ENCODE data around the gene BRD4.
A peak's percentile ranks its signal among the peaks of the same experiment; 100 is the strongest.

Gene BRD4

DNA sequence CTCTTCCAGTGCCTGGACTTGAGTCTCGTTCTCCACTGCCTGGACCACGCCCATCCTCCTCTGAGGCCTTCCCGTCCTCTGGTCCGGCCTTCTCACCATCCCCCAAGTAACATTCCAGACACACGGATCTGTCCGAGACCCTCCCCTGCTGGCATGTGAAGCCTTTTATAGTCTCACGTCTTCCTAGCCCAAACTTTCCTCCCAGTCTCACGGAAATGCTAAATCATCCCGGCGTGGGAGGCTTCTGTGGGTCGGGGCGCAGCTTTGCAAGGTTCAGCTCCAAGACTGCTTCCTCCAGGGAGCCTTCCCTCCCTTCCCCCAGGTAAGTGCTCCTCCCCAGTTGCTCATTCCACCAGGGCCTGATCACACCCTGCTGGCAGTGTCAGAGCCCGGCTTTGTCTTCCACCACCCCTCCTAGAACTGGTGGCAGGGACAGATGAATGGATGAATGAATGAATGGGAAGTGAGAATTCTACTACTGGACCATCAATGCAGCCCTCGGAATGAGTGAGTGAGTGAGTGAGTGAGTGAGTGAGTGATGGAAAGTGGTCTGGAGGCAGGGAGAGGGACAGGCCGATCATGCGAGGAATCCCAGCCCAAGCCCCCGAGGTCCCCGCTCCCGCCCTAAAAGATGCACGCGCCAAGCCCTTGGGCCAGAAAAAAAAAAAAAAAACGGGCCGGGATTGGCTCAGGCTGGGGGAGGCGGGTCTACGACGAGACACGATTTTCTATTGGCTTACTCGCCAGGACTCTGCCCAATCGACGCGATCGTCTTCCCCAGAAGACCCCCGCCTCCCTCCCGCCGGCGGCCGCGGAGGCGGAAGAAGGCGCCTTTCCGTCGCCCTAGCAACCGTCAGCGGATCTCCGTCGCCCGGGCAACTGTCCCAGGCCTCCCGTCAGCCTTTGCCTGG, 109.3 kb downstream of the BRD4 start:
- Histone ChIP-seq H3K36me3 (ENCODE audit: insufficient read depth, low read length) (no peaks in the 10 kb centered on the region; the same call in 1 of the 2 replicates), H3K4me1 (ENCODE audit: insufficient read depth, low read length) (no peaks in the 10 kb centered on the region; the same call in 1 of the 2 replicates), H3K9ac (ENCODE audit: low read depth, low read length) (peak overlapping the region; percentile 83), H3K9me3 (ENCODE audit: control insufficient read depth, insufficient read depth, low read length) (no peaks in the 10 kb centered on the region)

DNA sequence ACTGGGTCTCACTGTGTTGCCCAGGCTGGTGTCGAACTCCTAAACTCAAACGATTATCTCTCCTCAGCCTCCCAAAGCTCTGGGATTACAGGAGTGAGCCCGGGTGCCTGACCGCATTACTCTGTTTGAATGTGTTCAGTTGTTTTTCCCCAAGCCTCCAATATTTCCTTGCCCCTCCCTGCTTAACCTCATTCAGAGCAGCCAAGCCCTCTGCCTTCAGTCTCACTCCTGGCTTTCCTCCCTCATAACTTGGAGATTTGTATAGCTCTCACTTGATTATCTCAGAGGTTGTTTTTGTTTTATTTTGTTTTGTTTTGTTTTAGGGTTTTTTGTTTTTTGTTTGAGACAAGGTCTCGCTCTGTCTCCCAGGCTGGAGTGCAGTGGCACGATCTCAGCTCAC, 111.5 kb downstream of the BRD4 start:
- Histone ChIP-seq H3K9me3 (ENCODE audit: control insufficient read depth, insufficient read depth, low read length) (no peaks in the 10 kb centered on the region), H3K36me3 (ENCODE audit: insufficient read depth, low read length) (no peaks in the 10 kb centered on the region), H3K9ac (ENCODE audit: low read depth, low read length) (no peak overlapping the region), H3K4me1 (ENCODE audit: insufficient read depth, low read length) (no peaks in the 10 kb centered on the region; the same call in 1 of the 2 replicates)

DNA sequence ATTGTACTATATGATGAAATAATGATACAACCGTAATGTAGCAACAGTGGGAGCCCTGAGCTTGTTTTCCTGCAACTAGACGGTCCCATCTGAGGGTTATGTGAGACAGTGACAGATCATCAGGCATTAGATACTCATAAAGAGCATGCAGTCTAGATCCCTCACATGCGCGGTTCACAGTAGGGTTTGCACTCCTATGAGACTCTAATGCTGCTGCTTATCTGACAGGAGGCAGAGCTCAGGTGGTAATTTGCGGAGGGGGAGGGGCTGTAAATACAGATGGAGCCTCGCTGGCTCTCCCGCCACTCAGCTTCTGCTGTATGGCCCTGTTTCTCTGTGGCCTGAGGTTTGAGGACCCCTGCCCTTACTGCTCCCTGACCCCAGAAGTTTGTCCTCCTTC, 113.8 kb downstream of the BRD4 start:
- H3K9me3 ChIP-seq (ENCODE audit: control insufficient read depth, insufficient read depth, low read length), result no peaks in the 10 kb centered on the region
- H3K36me3 ChIP-seq (ENCODE audit: insufficient read depth, low read length), result no peaks in the 10 kb centered on the region
- H3K9ac ChIP-seq (ENCODE audit: low read depth, low read length), result no peak overlapping the region
- no peaks in the 10 kb centered on the region; the same call in 1 of the 2 replicates for H3K4me1 ChIP-seq (ENCODE audit: insufficient read depth, low read length)

DNA sequence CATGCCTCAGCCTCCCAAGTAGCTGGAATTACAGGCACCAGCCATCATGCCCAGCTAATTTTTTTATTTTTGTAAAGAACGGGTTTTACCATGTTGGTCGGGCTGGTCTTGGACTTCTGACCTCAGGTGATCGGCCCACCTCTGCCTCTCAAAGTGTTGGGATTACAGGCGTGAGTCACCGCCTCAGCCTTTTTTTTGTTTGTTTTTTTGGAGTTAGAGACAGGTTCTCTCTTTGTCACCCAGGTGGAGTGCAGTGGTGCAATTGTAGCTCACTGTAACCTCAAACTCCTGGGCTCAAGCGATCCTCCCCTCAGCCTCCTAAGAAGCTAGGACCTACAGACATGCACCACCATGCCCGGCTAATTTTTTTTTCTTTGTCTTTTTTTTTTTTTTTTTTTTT, 116.0 kb downstream of the BRD4 start:
- Histone ChIP-seq H3K9me3 (ENCODE audit: control insufficient read depth, insufficient read depth, low read length) (no peaks in the 10 kb centered on the region), H3K36me3 (ENCODE audit: insufficient read depth, low read length) (no peaks in the 10 kb centered on the region), H3K4me1 (ENCODE audit: insufficient read depth, low read length) (no peaks in the 10 kb centered on the region; the same call in 1 of the 2 replicates), H3K9ac (ENCODE audit: low read depth, low read length) (no peak overlapping the region)

DNA sequence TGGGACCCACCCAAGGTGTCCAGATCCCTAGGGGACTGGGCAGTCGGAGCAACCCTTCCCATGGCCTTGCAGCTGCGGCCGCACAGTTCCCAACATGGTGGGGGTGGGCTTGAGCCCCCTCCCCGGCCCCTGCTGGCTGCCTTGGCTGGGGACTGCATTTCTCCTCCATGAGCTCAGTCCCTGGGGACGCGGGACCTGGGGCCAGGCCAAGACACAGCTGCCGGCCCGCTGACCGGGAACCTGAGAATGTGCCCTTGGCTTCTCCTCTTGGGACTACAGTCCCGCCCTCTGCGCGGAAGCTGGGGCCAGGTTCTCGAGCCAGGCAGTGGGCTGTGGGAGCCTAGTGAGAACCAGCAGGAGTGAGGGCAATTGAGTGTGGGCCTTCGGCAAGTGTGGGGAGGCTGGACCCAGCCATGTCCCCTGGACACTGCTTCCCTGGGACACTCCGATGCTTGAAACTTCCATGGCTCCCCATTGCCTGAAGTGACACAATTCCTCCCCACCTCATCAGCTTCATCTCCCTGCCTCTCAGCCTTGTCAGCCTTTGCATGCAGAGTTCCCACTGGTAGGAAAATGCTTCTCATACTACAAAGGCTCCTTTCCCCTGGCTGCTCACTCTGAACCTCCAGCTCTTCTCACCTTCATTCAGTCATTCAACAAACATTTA, 118.5 kb downstream of the BRD4 start:
- Histone ChIP-seq H3K9ac (ENCODE audit: low read depth, low read length) (no peak overlapping the region), H3K4me1 (ENCODE audit: insufficient read depth, low read length) (peaks cover 6% of the 10 kb centered on the region; the same call in 1 of the 2 replicates), H3K9me3 (ENCODE audit: control insufficient read depth, insufficient read depth, low read length) (no peaks in the 10 kb centered on the region), H3K36me3 (ENCODE audit: insufficient read depth, low read length) (no peaks in the 10 kb centered on the region)

DNA sequence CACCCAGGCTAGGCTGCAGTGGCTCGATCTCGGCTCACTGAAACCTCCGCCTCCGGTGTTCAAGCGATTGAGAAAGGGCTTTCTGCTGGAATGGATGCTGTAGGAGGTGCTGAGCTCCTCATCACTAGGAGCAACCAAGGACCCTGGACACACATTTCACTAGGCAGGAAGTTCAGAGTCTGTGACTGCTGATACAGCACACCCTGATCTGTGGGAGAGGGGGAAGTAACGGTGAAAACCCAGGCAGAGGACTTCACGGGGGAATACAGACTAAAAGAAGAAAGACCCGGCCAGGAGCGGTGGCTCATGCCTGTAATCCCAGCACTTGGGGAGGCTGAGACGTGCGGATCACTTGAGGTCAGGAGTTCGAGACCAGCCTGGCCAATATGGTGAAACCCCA, 119.6 kb downstream of the BRD4 start:
- H3K4me1 ChIP-seq (ENCODE audit: insufficient read depth, low read length), result peaks cover 6% of the 10 kb centered on the region; the same call in 1 of the 2 replicates
- no peak overlapping the region for H3K9ac ChIP-seq (ENCODE audit: low read depth, low read length)
- H3K9me3 ChIP-seq (ENCODE audit: control insufficient read depth, insufficient read depth, low read length), result no peaks in the 10 kb centered on the region
- H3K36me3 ChIP-seq (ENCODE audit: insufficient read depth, low read length), result no peaks in the 10 kb centered on the region

DNA sequence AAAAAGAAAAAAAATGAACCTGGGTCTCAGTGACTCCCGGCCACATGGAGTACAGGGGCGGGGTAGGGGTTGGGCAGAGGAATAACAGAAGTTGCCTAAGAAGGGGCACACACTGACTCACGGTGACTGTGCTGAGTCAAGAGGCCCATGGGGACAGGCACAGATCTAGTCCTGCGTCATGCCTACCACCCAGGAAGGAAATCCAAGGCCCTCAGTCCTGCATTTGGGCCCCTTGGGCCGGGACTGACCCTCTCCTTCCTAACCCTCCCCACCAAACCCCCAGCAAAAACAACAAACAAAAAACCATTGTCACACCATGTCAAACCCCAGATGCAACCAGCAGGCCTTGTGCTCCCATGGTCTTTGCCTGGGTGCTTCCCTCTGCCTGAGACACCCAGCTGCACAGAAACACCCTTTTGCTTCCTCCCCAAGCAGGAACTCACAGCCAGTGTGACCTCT, 122.0 kb downstream of the BRD4 start:
- H3K4me1 ChIP-seq (ENCODE audit: insufficient read depth, low read length), result 0 out of 2 replicates have a peak, but pooled peaks cover 6% of the 10 kb centered on the region
- H3K36me3 ChIP-seq (ENCODE audit: insufficient read depth, low read length), result no peaks in the 10 kb centered on the region
- H3K9me3 ChIP-seq (ENCODE audit: control insufficient read depth, insufficient read depth, low read length), result no peaks in the 10 kb centered on the region
- no peak overlapping the region for H3K9ac ChIP-seq (ENCODE audit: low read depth, low read length)

DNA sequence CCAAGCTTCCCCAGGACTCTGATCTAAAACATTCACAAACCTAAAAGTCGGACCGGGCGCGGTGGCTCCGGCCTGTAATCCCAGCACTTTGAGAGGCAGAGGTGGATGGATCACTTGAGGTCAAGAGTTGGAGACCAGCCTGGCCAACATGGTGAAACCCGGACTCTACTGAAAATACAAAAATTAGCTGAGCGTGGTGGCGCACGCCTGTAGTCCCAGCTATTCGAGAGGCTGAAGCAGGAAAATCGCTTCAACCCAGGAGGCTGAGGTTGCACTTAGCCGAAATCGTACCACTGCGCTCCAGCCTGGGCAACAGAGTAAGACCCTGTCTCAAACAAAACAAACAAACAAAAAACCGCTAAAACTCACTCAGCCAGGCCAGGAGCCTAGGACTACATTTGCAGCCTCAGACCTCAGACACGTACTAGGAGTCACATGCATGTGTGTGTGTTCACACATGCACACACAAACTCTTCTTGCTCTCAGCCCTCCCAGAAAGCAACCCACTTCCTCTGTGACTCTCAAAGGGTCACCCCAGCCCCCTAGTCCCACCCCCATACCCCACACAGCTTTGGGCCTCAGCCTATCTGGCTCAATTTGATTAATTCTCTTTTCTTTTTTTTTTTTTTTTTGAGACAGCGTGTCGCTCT, 130.8 kb downstream of the BRD4 start:
- Histone ChIP-seq H3K9me3 (ENCODE audit: control insufficient read depth, insufficient read depth, low read length) (no peaks in the 10 kb centered on the region), H3K36me3 (ENCODE audit: insufficient read depth, low read length) (no peaks in the 10 kb centered on the region; the same call in 1 of the 2 replicates), H3K9ac (ENCODE audit: low read depth, low read length) (peak overlapping the region; percentile 37; the same call in 1 of the 2 replicates), H3K4me1 (ENCODE audit: insufficient read depth, low read length) (no peaks in the 10 kb centered on the region)

DNA sequence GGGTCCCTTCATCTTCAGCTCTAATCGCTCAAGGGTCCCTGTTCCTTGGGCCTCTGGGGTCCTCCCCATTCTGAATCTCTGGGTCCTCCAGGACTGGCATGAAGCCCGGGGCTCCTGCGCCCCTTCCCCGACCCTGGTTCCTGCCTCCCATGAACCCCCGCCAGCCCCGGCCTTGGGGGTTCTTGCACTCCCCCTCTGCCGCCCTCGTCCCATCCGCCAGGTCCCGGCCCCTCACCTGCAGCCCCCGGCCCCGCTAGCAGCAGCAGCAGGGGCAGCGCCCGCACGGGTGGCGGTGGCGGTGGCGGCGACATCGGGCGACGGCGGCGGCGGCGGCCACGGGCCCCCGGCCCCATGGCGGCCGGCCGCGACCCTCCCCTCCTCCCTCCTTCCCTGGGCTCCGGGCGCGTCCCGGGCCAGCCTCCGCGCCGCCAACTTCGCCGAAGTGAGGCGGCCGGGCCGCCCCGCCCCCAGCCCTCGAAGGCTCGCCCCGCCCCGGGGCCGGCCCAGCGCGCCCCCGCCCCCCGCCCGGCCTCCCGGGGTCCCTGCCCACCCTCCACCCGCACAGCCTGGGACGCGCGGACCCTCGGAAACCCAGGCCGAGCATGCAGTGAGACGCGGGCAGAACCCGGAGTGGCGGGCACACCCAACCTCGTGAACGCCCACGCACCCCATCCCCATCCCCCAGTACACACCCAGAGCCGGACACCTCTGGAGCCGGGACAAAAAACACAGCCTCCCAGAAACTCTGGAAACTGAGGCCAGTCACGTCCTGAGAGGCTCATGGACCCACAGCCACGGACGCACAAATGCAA, 131.6 kb downstream of the BRD4 start, which contains the start of gene NOTCH3:
TSS of gene NOTCH3 (minus strand) at position 443 of the 812 bp plus-strand sequence. CDS start at position 353, 90 bp downstream.
- Histone ChIP-seq H3K9me3 (ENCODE audit: control insufficient read depth, insufficient read depth, low read length) (no peaks in the 10 kb centered on the region), H3K4me1 (ENCODE audit: insufficient read depth, low read length) (no peaks in the 10 kb centered on the region), H3K9ac (ENCODE audit: low read depth, low read length) (peak within 1 kb of the TSS; percentile 93), H3K36me3 (ENCODE audit: insufficient read depth, low read length) (no peaks in the 10 kb centered on the region; the same call in 1 of the 2 replicates)

DNA sequence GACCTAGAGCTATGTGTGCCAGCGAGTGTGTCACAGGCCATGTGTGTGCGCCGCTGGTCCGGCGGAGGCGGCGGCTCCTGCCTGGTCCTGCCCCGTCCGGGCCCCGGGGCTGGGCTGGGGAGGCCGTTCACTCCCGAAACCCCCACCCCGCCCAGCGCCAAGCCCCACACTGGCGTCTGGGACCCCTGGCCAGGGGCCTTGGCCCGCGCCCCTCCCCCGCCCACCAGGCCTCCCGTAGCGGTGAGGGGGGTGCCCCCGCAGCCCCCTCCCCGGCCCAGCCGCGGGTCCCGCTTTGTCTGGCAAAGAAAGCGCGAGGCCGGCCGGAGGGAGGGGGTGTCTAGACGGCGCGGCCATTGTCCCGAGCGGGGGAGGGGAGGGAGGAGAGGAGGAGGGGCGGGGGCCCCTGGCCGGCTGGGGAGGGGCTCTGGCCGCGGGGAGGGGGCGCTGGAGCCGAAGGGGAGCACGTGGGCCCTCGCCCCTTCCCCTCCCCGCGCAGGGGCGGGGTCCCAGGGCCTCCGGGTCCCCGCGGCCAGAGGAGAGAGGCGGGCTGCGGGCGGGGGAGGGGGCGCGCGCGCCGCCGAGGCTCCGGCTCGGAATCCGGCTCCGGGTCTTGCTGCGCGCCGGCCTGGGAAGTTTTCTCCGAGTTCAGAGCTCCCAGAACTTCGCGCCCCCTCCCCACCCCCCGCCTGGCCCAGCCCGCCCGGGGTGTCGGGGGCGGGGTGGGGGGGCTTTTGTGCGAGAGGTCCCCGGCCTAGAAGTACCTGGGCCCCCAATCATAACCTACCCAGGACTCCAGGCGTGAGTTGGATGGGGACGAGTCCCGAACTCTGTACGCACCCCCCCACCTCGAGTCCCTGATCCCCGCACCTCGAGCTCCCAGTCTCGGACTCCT, 132.4 kb downstream of the BRD4 start:
- H3K4me1 ChIP-seq (ENCODE audit: insufficient read depth, low read length), result peaks cover 2% of the 10 kb centered on the region
- H3K9ac ChIP-seq (ENCODE audit: low read depth, low read length), result peak overlapping the region; percentile 93
- H3K9me3 ChIP-seq (ENCODE audit: control insufficient read depth, insufficient read depth, low read length), result no peaks in the 10 kb centered on the region
- H3K36me3 ChIP-seq (ENCODE audit: insufficient read depth, low read length), result no peaks in the 10 kb centered on the region; the same call in 1 of the 2 replicates

DNA sequence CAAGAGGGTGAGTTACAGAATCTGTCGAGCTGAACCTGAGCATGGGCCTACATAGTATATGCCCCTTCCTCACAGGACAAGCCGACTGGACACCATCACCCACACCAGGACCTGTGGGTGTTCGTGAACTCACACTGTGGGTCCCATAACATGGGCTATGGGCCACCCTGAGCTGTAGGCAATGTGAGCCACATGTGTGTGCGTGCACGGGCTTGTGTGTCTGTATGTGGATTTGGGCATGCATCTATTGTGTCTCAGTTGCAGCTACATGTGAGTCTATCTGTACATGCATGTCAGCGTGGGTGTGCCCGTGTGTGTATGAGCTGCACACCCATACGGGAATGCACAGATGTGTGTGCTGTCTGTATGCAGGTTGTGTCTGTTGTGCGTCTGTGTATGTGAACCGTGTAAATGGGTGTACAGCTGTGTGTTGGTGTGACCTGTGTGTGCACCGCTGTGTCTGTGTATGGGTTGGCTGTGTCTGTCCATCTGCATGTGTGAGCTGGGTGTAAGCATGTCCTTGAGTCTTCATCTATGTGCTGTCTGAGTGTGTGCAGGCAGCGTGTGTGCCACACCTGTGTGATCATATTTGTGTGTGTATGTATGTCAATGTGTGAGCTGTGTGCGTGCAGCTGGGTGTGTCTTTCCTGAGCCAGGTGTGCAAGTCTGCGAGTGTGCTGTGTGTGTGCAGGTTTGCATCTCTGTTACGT, 133.2 kb downstream of the BRD4 start:
- peaks cover 4% of the 10 kb centered on the region for H3K4me1 ChIP-seq (ENCODE audit: insufficient read depth, low read length)
- H3K9me3 ChIP-seq (ENCODE audit: control insufficient read depth, insufficient read depth, low read length), result no peaks in the 10 kb centered on the region
- H3K9ac ChIP-seq (ENCODE audit: low read depth, low read length), result peak overlapping the region; percentile 27
- H3K36me3 ChIP-seq (ENCODE audit: insufficient read depth, low read length), result no peaks in the 10 kb centered on the region; the same call in 1 of the 2 replicates

DNA sequence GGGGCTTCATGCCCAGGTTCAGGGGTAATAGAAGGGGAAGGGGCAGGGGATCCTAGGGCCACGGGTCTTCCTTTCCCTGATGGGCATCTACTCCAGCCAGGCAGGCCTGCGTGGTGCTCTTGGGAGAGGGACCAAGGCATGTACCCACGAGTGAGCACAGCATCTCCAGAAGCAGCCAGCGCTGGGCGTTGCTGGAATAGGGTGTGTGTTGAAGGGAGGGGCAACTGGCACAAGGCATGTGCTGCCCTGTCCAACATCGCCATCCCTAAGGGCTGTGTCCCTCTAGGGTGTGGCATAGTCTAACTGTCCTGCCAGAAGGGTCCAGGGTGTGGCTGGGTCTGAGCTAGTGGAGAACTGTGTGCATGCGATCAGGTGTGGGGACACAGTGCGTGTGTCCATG, 134.4 kb downstream of the BRD4 start:
- H3K9ac ChIP-seq (ENCODE audit: low read depth, low read length), result no peak overlapping the region
- peaks cover 4% of the 10 kb centered on the region for H3K4me1 ChIP-seq (ENCODE audit: insufficient read depth, low read length)
- no peaks in the 10 kb centered on the region for H3K9me3 ChIP-seq (ENCODE audit: control insufficient read depth, insufficient read depth, low read length)

More for the DNA sequence above, 134.4 kb downstream of the BRD4 start:
- no peaks in the 10 kb centered on the region; the same call in none of the 2 replicates for H3K36me3 ChIP-seq (ENCODE audit: insufficient read depth, low read length)

Measured in ES-I3 (cell line).